Activated CD4-positive, alpha-beta T cell treated with anti-CD3 and anti-CD28 coated beads, Interleukin-2, amount 50 U/mL, for 24 hours (primary cell): Measurements from ENCODE around the gene M6PR.
"Not testable (repeated sequence)": the region's sequence is repeated elsewhere in the genome, so short reads cannot be mapped to it uniquely, and the experiment has no call there.

ENCODE experiments used
- DNase-seq, 2 donors: peaks; one replicate each; pipeline ENCODE4 v3.0.0-alpha.2; 2020; ENCODE audit warnings: low read depth in 1 of 2, low spot score in 1 of 2

M6PR gene

DNA sequence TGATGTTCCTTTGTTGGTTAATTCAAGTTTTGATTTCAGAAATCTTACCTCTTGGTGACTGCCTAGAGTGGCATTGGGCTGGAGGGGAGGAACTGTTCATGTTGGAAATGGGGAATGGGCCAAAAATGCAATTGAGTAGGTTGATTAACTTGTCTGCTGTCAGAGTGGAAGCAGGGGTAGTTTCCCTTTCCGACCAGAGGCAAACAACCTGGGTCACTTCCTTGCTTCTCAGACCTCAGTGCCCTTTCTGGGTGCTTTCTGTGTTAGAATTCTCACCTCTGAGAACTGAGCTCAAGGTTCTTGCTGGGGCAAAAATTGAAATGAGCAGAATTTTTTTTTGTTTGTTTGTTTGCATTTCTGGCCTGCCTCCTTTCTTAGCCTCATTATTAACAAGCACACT is 2.3 kb upstream of the M6PR start:
- peak in 1 of 2 donors; percentile 12 for DNase-seq

DNA sequence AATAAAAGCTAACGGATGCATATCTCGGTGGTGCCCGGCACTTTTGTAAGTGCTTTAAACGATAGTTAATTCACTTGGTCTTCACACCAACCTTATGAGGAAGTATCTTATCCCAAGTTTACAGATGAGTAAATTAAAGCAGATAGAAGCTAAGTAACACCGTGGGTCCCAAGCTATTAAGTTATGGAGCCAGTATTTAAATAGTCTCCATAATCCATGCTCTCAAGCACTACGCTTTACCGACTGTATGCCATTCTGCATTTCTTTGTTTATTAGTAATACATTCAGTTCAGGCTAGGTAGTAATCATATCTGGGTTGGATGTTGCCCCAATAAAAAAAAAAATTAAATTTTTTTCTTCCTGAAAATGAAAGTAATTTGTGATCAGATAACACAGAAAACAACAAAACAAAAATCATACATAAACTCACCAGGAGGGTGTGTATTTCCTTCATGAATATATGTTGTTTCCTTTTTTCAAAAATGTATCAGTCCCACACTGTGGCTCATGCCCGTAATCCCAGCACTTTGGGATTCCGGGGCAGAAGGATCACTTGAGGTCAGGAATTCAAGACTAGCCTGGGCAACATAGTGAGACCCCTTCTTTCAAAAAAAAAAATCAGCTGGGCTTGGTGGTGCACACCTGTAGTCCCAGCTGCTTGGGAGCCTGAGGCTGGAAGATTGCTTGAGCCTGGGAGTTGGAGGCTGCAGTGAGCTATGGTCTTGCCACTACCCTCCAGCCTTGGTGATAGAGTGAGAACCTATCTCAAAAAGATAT is 1.4 kb upstream of the M6PR start:
- no peak for DNase-seq

DNA sequence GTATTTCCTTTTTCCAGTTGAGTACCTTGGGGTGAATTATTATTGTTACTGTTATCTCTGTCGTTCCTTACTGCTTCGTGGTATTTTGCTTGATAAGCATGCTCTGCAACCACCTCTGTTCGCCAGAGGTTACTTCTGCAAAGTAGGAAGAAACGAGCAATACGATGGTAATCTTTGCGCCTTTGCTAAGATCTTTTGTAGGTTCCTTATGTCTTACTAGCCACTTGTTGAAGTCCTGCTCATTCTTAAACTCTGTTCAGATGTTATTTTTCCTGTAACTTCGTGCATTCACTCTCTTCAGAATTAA is 729 bp upstream of the M6PR start:
- no peak for DNase-seq

DNA sequence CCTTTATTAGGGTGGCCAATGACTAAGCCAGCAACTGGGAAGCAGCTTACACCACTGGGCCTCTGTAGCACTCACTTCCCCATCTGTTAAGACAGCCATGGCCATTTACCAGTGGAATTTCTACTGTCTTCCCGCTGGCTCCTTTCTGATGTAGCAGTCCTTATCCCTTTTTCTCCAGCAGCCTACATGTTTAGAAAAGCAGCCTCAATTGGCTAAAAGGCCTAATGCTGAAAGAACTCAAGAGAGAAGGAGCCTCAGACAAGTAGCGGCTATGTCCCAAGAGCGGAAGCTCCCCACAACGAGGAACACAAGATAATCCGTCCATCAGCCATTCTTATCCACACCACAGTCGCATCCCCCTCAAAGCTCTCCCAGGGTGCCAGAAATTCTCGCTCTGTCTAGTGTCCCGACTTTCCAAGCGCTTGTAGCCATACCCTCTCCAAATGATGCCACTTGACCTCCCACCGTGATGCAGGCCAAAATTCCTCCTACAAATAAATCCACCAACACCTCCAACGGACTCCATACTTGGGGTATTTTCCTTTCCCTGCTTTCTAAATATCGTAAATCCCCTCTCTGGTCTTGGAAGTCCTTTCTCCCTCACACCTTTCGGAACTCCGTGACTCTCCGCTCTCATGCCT is 624 bp downstream of the M6PR start:
- DNase-seq = no peak

DNA sequence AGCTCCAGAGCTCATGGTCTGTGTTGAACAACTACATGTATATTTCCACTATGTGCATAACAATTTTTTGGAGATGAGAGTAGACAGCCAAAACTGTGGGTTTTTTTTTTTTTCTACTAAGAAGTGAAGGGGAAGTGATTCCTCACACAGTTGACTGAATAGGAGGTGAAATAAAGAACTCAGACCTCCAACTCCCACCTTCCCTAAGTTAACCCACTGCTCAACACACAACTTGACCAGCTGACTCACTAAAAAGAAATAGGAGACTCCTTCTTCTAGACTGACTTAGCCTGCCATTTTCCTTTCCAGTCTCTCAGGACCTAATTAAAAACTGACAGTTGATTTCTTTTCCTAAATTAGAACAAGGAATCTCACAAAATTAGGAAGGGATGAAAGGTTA is 1.7 kb downstream of the M6PR start:
- no peak for DNase-seq

DNA sequence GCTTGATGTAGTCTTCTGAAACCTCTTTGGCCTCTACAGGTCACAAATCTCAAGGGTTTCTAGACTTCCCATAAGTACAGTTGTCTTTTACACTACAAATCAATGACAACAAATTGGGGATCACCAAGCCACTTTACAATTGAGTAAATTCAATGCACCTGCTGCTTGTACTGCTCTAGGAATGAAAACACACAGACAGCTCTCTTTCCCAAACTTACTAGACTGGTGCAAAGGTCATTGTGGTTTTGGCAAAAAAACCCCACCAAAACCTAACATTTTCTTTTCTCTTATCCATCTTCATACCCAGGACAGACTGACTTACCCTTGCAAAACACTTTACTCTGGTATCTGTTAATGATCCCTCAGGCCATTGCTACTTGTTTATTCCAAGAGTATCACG is 2.7 kb downstream of the M6PR start:
- DNase-seq = no peak

DNA sequence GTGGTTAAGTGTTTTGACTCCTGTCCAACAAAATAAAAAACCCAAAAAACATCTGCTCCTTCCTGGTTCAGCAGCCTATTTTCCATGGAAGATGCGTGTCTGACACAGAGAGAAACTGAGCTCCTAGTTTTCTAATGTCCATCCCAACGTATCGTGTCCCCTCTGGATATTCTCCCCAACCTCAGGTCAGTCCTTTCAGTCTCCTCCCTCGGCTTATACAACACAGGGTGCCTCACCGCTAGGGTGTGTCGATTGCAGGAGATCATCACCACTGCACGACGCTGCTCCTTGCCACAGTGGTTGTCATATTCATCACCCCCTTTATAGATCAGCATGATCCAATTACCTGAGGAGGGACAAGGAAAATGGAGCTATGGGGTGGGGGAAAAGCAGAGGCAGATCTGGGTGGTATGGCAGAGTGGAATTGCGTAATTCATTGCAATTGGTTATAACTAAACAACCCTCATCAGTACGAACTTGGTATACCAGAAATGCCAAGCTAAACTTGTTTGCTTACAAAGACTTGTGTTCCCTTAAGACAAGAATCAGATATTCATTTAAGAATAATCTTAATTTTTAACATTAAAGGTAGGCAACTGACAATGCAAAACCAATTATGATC is 5.8 kb downstream of the M6PR start:
- no peak for DNase-seq

DNA sequence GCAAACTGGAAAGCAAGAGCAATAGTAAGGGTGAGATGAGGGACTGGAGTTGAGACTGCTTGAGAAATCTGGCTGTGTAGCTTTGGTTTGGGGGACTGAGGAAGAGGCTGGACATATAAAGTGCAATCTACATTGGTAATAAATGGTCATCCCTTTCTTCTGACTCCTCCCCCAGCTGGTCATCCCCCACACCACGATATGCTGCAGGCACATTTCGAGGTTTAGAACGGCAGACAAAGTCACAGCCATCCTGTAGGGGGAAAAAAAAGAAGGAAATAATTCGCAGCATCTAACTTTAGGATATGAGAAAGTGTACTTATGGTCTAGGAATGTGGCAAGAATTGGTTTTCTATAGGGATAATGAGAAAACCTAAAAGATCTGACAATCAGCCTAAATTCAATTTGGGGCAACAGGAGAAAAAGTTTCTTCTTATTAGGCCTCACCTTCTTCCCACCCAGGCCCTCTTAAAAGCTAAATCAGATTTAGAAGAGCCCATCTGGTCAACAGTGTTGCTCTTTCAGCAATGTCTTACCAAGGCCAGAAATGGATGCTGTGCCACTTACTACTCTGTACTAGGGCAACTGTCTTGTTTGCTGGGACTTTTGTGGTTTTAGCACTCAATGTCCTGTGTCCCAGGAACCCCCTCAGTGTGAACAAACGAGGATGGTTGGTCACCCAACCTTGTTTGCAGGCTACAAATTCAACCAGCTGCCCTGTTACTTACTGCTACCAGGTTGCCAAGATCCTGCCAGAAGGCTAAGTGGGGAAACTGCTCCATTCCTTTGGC is 7.6 kb downstream of the M6PR start:
- no peak for DNase-seq

DNA sequence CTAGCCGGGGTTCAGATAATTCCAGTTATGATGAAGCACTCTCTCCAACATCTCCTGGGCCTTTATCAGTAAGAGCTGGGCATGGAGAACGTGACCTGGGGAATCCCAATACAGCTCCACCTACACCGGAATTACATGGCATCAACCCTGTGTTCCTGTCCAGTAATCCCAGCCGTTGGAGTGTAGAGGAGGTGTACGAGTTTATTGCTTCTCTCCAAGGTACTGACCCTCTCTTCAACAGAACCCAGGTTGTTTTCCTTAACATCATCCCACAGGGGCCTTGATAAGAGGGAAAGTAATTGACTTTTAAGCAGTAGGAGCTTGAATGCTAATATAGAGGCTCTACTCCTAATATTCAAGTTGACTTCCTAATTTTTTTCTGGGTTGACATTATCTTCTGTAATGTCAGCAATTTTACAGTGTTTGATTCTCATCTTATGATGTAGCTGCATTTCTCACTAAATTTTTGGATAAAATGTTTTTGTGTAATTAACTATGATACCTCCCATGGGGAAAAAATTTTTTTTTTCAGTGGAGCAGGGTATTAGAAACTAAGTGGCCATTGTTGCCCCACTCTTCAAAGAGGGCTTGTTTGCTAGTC is 11.5 kb downstream of the M6PR start:
- DNase-seq = not testable (repeated sequence)

DNA sequence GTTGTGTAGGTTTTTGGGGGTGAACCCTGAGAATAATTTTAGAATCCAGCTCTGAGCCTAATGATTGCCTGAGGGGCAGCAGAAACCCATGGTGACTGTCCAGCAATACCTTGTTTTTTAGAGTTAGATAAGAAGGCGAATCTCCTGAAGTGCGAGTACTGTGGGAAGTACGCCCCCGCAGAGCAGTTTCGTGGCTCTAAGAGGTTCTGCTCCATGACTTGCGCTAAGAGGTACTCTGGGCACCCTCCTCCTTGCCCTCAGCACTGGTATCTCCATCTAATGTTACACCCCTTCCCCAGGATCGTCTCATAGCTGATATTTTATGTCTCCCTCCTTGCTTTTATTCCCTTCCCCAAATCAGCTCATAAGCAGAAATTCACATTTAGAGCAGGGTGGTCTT is 12.7 kb downstream of the M6PR start:
- DNase-seq = no peak

DNA sequence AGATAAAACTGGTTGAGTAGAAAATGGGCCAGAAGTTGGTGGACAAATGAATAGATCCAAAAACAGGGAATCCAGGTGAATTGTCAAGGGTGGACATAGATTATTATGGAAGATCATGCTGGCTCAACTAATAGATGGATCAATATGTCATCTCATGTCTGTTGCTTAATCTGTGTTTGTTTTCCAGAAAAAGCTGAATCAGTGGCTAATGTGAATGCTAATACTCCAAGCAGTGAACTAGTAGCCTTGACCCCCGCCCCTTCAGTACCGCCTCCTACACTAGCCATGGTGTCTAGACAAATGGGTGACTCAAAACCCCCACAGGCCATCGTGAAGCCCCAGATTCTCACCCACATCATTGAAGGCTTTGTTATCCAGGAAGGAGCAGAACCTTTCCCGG is 15.4 kb downstream of the M6PR start:
- DNase-seq = not testable (repeated sequence)

DNA sequence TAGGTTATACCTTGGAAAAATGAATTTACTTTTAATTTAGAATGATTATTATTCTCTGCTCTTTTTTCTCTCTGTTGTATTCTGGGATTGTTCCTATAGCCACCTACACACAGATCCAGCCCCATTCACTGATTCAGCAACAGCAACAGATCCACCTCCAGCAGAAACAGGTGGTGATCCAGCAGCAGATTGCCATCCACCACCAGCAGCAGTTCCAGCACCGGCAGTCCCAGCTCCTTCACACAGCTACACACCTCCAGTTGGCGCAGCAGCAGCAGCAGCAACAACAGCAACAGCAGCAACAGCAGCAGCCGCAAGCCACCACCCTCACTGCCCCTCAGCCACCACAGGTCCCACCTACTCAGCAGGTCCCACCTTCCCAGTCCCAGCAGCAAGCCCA is 17.0 kb downstream of the M6PR start:
- DNase-seq = not testable (repeated sequence)

DNA sequence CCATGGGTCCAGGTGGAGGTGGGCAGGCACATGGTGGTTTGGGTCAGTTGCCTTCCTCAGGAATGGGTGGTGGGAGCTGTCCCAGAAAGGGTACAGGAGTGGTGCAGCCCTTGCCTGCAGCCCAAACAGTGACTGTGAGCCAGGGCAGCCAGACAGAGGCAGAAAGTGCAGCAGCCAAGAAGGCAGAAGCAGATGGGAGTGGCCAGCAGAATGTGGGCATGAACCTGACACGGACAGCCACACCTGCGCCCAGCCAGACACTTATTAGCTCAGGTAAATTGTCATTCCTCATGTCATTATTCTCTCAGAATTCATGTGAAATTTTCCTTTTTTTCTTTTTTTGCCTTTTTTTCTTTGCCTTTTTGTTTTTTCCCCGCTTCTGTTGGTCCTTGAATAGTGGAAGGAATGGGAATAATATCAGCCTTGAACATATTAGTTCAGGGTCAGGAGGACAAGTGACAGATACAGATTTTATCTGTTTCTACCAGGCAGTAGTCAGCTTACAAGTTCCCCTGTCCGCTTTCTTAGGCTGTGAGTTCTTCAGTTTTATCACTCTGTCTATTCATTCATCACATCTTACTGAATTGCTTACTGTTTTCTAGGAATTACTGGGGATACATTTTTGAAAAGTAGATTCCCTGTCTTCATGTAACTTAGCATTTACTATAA is 18.7 kb downstream of the M6PR start:
- not testable (repeated sequence) for DNase-seq

DNA sequence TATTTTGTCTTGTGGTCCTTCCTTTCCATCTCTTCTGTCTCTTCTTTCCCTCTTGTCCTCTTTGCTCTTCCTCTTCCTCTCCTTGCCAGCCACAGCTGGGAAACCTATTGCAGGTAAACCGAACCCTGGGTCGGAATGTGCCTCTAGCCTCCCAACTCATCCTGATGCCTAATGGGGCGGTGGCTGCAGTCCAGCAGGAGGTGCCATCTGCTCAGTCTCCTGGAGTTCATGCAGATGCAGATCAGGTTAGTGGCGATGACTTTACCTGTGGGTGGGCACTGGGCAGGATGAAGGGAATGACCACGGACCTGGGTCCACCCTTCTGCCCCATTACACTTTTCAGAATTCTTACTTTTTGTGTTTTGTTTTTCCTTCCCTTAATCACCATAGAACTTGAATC is 26.9 kb downstream of the M6PR start:
- no peak for DNase-seq

DNA sequence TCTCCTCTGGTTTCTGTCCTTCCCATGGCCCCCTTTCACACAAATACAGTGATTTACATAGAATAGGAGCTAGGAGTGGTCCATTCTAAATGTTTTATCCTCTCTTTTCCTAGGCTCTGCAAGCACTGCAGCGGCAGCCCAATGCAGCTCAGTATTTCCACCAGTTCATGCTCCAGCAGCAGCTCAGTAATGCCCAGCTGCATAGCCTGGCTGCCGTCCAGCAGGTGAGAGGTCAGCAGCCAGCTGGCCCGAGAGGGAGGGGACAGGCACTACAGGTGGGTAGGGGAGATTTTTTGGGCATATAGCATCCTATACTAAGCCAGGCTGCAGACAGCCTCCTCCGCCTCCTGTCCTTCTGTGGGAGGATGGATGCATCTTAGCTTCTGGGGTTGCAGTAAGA is 29.8 kb downstream of the M6PR start:
- not testable (repeated sequence) for DNase-seq

DNA sequence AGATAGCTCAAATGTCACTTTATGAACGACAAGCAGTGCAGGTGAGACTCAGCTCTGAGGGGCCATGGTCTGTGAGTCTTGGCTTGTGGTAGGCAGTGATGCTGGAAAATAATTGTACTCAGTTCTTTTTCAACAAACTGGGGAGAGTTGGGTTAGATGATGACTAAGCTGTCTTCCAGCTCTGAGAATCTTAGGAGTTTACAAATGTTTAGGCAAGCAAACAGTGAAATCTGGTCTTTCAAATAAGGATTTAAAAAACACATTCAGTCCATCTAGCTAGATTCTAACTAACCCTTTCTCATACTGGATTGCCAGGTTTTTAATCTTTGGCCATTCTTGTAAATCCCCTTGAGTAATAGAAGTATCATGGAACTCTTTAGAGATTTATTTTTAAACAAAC is 31.7 kb downstream of the M6PR start:
- no peak for DNase-seq

DNA sequence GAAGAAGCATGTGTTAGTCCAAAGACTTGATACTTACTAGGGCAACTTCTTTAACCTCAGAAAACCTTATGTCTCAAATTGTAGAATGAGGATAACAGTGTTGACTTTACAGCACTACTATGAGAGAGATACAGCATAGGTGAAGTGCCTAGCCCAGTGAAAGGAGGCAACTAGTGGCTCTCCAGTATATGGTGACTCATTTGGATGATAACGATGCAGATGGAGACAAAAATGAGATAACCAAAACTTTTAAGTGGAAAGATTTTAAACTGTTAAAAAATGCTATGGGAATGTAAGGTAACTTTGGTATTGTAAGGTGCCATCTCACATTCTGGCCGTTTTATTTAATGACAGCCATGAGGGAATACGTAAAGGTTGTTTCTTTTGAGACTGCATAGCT is 32.4 kb downstream of the M6PR start:
- DNase-seq = no peak

DNA sequence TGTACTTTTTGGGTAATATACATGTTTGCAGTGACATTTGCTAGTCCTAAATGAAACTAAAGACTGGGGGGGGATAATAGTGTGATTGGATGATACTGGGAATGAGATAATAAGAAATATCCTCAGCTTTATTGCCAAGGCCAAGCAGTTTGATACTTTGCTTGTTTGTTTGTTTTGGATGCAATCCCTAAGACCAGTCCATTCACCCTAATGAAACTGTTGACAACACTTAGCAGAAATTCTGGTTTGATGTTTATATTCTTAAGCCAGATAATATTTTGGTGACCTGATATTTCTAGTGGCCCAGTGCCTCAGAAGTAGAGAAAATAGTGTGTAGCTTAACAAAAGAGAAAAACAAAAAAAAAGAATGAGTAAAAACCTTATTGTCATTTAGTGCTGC is 33.3 kb downstream of the M6PR start:
- no peak for DNase-seq

DNA sequence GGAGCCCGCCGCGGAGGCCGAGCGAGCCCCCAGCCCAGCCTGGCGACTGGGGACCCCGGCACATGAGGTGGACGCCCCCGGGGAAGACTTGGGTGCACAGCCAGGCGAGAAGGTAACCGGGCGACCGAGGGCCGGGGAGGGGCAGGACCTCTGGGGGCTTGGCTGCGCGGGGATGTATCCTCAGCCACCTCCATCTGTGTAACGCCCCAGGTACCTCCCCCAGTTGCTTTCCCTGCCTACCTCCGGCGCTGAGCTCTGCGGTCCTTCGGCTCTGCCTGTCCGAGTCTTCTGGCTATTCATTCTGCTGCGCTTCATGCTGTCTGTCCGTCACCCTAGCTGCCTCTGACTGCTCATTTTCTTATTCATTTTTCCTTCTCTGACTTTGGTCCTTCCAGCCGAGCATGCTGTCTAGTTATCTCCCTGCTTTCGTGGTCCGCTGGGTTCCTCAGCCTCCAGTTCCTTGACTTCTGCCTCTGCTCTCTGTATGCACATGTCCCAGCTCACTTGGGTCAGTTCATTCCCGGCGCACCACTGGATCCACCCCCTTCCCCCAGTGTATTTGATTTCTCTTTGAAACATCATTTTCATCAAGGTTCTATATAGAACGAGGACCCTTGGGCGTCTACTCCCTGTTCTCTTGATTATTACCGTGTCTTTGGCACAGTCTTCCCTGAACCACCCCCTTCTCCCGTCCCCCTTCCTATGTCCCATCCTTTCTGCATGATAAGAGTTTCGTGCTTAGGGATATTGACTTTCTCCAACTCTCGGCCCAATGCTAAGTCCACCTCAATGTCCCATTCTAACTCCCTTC is 34.5 kb downstream of the M6PR start:
- DNase-seq = peak; percentile 32
